WTC11 (cell line): ENCODE results near the gene PTPRN2. TPM values are rescaled to one million over a fixed set of nuclear protein-coding genes. Genes with fewer than 3 reads are reported as not detected.

Experiments used
- ATAC-seq: fragments of 200-7000 bp; cut with Tn5 transposase; 2 replicates; pipeline ENCODE4 v1.10.0; 2021; ENCODE audit warnings: mild to moderate bottlenecking, moderate library complexity
- CTCF ChIA-PET: fragments of 300-600 bp; sonication (Branson Sonifier 250); formaldehyde crosslinking; loops from one replicate; lab custom pipeline; 2021; ENCODE audit warnings: antibody characterized with exemption; lab: Charles Lee
- POLR2A ChIA-PET: fragments of 350-600 bp; sonication (Branson Sonifier 250); formaldehyde crosslinking; loops from one replicate; lab custom pipeline; 2021; ENCODE audit warnings: antibody characterized with exemption; lab: Charles Lee
- DNase-seq: peaks from one replicate; pipeline ENCODE4 v3.0.0; 2021; ENCODE audit warnings: low spot score
- H3K27ac Mint-ChIP-seq: 2 replicates; pipeline ENCODE4 v1.8.0; 2021; ENCODE audit warnings: mixed read lengths
- H3K27me3 Mint-ChIP-seq: 2 replicates; pipeline ENCODE4 v1.8.0; 2021; ENCODE audit warnings: low read depth, mild to moderate bottlenecking, moderate library complexity, mixed read lengths
- H3K36me3 Mint-ChIP-seq: 2 replicates; pipeline ENCODE4 v1.8.0; 2021; ENCODE audit warnings: mixed read lengths
- H3K4me1 Mint-ChIP-seq: 2 replicates; pipeline ENCODE4 v1.8.0; 2022; ENCODE audit warnings: mixed read lengths
- H3K4me3 Mint-ChIP-seq: 2 replicates; pipeline ENCODE4 v1.8.0; 2021; ENCODE audit warnings: mild to moderate bottlenecking, moderate library complexity, mixed read lengths
- H3K9me3 Mint-ChIP-seq: 2 replicates; pipeline ENCODE4 v1.8.0; 2021; ENCODE audit warnings: mixed read lengths
- ATF1 ChIP-seq: sonication (generic); formaldehyde crosslinking; IDR thresholded peaks from 2 replicates; pipeline ENCODE4 v1.8.1; 2023; ENCODE audit warnings: mild to moderate bottlenecking, moderate library complexity, missing genetic modification reagents
- ATF6 ChIP-seq: sonication (generic); formaldehyde crosslinking; IDR thresholded peaks from 2 replicates; pipeline ENCODE4 v1.8.1; 2023; ENCODE audit warnings: mild to moderate bottlenecking, missing genetic modification reagents
- E2F1 ChIP-seq: sonication (generic); formaldehyde crosslinking; IDR thresholded peaks from 2 replicates; pipeline ENCODE4 v1.8.0; 2022; ENCODE audit warnings: mild to moderate bottlenecking, missing genetic modification reagents
- E2F4 ChIP-seq: sonication (generic); formaldehyde crosslinking; IDR thresholded peaks from 2 replicates; pipeline ENCODE4 v1.8.1; 2022; ENCODE audit warnings: low read depth, mild to moderate bottlenecking, moderate library complexity, missing genetic modification reagents, borderline replicate concordance
- ELF4 ChIP-seq: sonication (generic); formaldehyde crosslinking; IDR thresholded peaks from 2 replicates; pipeline ENCODE4 v1.8.1; 2022; ENCODE audit warnings: low read depth, mild to moderate bottlenecking, moderate library complexity, missing genetic modification reagents
- ESRRA ChIP-seq: sonication (generic); formaldehyde crosslinking; IDR thresholded peaks from 2 replicates; pipeline ENCODE4 v1.8.1; 2022; ENCODE audit warnings: mild to moderate bottlenecking, missing genetic modification reagents, borderline replicate concordance
- FOXK1 ChIP-seq: sonication (generic); formaldehyde crosslinking; IDR thresholded peaks from 2 replicates; pipeline ENCODE4 v1.8.0; 2022; ENCODE audit warnings: mild to moderate bottlenecking, moderate library complexity, missing genetic modification reagents
- FOXP1 ChIP-seq: sonication (generic); formaldehyde crosslinking; IDR thresholded peaks from 2 replicates; pipeline ENCODE4 v1.8.0; 2022; ENCODE audit warnings: missing genetic modification reagents, mild to moderate bottlenecking, moderate library complexity, borderline replicate concordance
- GABPB1 ChIP-seq: sonication (generic); formaldehyde crosslinking; IDR thresholded peaks from 2 replicates; pipeline ENCODE4 v1.8.1; 2023; ENCODE audit warnings: mild to moderate bottlenecking, missing genetic modification reagents
- GTF2I ChIP-seq: fragments of 250-450 bp; sonication (Bioruptor Pico); conservative IDR thresholded peaks from 2 replicates; pipeline ENCODE4 v1.4.0; 2021; ENCODE audit warnings: mild to moderate bottlenecking
- HMGA2 ChIP-seq: fragments of 250-450 bp; sonication (Bioruptor Pico); IDR thresholded peaks from 2 replicates; pipeline ENCODE4 v1.4.0; 2021; ENCODE audit warnings: mild to moderate bottlenecking, moderate library complexity
- IRF2 ChIP-seq: sonication (generic); formaldehyde crosslinking; IDR thresholded peaks from 2 replicates; pipeline ENCODE4 v1.8.0; 2022; ENCODE audit warnings: low read depth, missing genetic modification reagents, borderline replicate concordance
- KAT7 ChIP-seq: sonication (generic); formaldehyde crosslinking; IDR thresholded peaks from 2 replicates; pipeline ENCODE4 v1.8.1; 2023; ENCODE audit warnings: missing genetic modification reagents, mild to moderate bottlenecking, borderline replicate concordance
- MAX ChIP-seq: sonication (generic); formaldehyde crosslinking; IDR thresholded peaks from 2 replicates; pipeline ENCODE4 v1.8.0; 2022; ENCODE audit warnings: mild to moderate bottlenecking, missing genetic modification reagents
- NFE2L1 ChIP-seq: sonication (generic); formaldehyde crosslinking; IDR thresholded peaks from 2 replicates; pipeline ENCODE4 v1.8.1; 2023; ENCODE audit warnings: missing genetic modification reagents
- NR2C2 ChIP-seq: sonication (generic); formaldehyde crosslinking; IDR thresholded peaks from 2 replicates; pipeline ENCODE4 v1.8.0; 2022; ENCODE audit warnings: mild to moderate bottlenecking, missing genetic modification reagents
- NR3C1 ChIP-seq: sonication (generic); formaldehyde crosslinking; conservative IDR thresholded peaks from 2 replicates; pipeline ENCODE4 v1.8.1; 2023; ENCODE audit warnings: low read depth, mild to moderate bottlenecking, missing genetic modification reagents
- OVOL2 ChIP-seq: fragments of 250-450 bp; sonication (Bioruptor Pico); IDR thresholded peaks from 2 replicates; pipeline ENCODE4 v1.9.0; 2021; ENCODE audit warnings: mild to moderate bottlenecking, borderline replicate concordance
- PRRX2 ChIP-seq: fragments of 250-450 bp; sonication (Bioruptor Pico); IDR thresholded peaks from 2 replicates; pipeline ENCODE4 v1.8.0; 2021; ENCODE audit warnings: mild to moderate bottlenecking
- RORB ChIP-seq: fragments of 250-450 bp; sonication (Bioruptor Pico); IDR thresholded peaks from 2 replicates; pipeline ENCODE4 v1.9.0; 2021; ENCODE audit warnings: mild to moderate bottlenecking
- SMAD3 ChIP-seq: sonication (generic); formaldehyde crosslinking; IDR thresholded peaks from 2 replicates; pipeline ENCODE4 v1.8.0; 2022; ENCODE audit warnings: missing genetic modification reagents, mild to moderate bottlenecking, borderline replicate concordance
- TEAD4 ChIP-seq: sonication (generic); formaldehyde crosslinking; IDR thresholded peaks from 2 replicates; pipeline ENCODE4 v1.8.0; 2022; ENCODE audit warnings: mild to moderate bottlenecking, missing genetic modification reagents
- TP53 ChIP-seq: sonication (generic); formaldehyde crosslinking; IDR thresholded peaks from 2 replicates; pipeline ENCODE4 v1.8.1; 2023; ENCODE audit warnings: mild to moderate bottlenecking, missing genetic modification reagents
- ZBTB21 ChIP-seq: sonication (generic); formaldehyde crosslinking; IDR thresholded peaks from 2 replicates; pipeline ENCODE4 v1.8.1; 2023; ENCODE audit warnings: mild to moderate bottlenecking, missing genetic modification reagents, borderline replicate concordance
- ZNF138 ChIP-seq: sonication (generic); formaldehyde crosslinking; conservative IDR thresholded peaks from 2 replicates; pipeline ENCODE4 v1.8.1; 2022; ENCODE audit warnings: mild to moderate bottlenecking, moderate library complexity, missing genetic modification reagents
- ZNF512 ChIP-seq: sonication (generic); formaldehyde crosslinking; IDR thresholded peaks from 2 replicates; pipeline ENCODE4 v1.8.1; 2022; ENCODE audit warnings: missing genetic modification reagents, borderline replicate concordance
- total RNA-seq: library from RNA; stranded (reverse); gene quantifications from 3 replicates; pipeline ENCODE4 v1.2.3, GENCODE V29; 2021

Gene PTPRN2
- total RNA-seq, 1 experiment from 2014 or later: 4.7 TPM

GRCh38 chr7:157609932-157610640 is 977.5 kb downstream of the PTPRN2 start:
- H3K9me3 Mint-ChIP-seq: peaks cover 15% of the 10 kb centered on the region
- peaks cover 17% of the 10 kb centered on the region for H3K36me3 Mint-ChIP-seq
- ChIA-PET CTCF (interaction anchor here (1.2 kb wide), 1 partner anchor 135 kb away, joined by 3 read pairs; no protein-coding TSS in a partner anchor), POLR2A (no interaction called here)
- no peak overlapping the region for H3K4me3 Mint-ChIP-seq
- no peaks in the 10 kb centered on the region for H3K4me1 Mint-ChIP-seq
- DNase-seq (peak; percentile 2), ATAC-seq (no peak)
- no peak for TF ChIP-seq ZNF512
- no peak for TF ChIP-seq NR2C2 (CRISPR knock-in tag)
- no peak for TF ChIP-seq OVOL2 (CRISPR knock-in tag)
- TF ChIP-seq NFE2L1 (CRISPR knock-in tag): no peak
- TF ChIP-seq IRF2 (CRISPR knock-in tag): no peak
- TF ChIP-seq ZNF138: no peak
- no peak for TF ChIP-seq NR3C1 (CRISPR knock-in tag)
- no peak for TF ChIP-seq GABPB1
- no peak for TF ChIP-seq ATF1
- no peak for TF ChIP-seq TEAD4 (CRISPR knock-in tag)
- TF ChIP-seq HMGA2: no peak
- TF ChIP-seq FOXP1 (CRISPR knock-in tag): no peak
- TF ChIP-seq RORB (CRISPR knock-in tag): no peak
- TF ChIP-seq MAX (CRISPR knock-in tag): no peak
- TF ChIP-seq ZBTB21 (CRISPR knock-in tag): no peak
- TF ChIP-seq ELF4: no peak
- no peak for TF ChIP-seq ESRRA
- H3K27ac Mint-ChIP-seq: no peak overlapping the region
- H3K27me3 Mint-ChIP-seq: peaks cover 83% of the 10 kb centered on the region

GRCh38 chr7:157609516-157609915 is 978.1 kb downstream of the PTPRN2 start:
- H3K36me3 Mint-ChIP-seq: peaks cover 13% of the 10 kb centered on the region
- H3K27ac Mint-ChIP-seq: no peak overlapping the region
- TF ChIP-seq ZNF138 (no peak), NFE2L1 (CRISPR knock-in tag) (no peak)
- DNase-seq: no peak
- no peaks in the 10 kb centered on the region for H3K4me1 Mint-ChIP-seq
- H3K9me3 Mint-ChIP-seq: peaks cover 12% of the 10 kb centered on the region
- CTCF ChIA-PET: no interaction called here
- ATAC-seq: no peak
- H3K4me3 Mint-ChIP-seq: no peak overlapping the region
- peaks cover 83% of the 10 kb centered on the region for H3K27me3 Mint-ChIP-seq
- POLR2A ChIA-PET: no interaction called here

- no peak for TF ChIP-seq SMAD3 (CRISPR knock-in tag)
- TF ChIP-seq E2F4 (CRISPR knock-in tag): no peak
- no peak for TF ChIP-seq KAT7 (CRISPR knock-in tag)
- TF ChIP-seq PRRX2 (CRISPR knock-in tag): no peak
- no peak for TF ChIP-seq FOXK1
- no peak for TF ChIP-seq E2F1 (CRISPR knock-in tag)
- no peak for TF ChIP-seq TP53 (CRISPR knock-in tag)
- no peak for TF ChIP-seq ZNF138
- TF ChIP-seq ATF6 (CRISPR knock-in tag): no peak
- no peak for TF ChIP-seq GTF2I (CRISPR knock-in tag)
- TF ChIP-seq, all 79 proteins: peak for 0
- H3K4me1 Mint-ChIP-seq: no peaks in the 10 kb centered on the region
Measured at GRCh38 chr7:157607218-157607617, 980.4 kb downstream of the PTPRN2 start.

More at GRCh38 chr7:157607218-157607617, 980.4 kb downstream of the PTPRN2 start:
- H3K36me3 Mint-ChIP-seq: peaks cover 14% of the 10 kb centered on the region
- POLR2A ChIA-PET: no interaction called here
- no peak for DNase-seq
- H3K27ac Mint-ChIP-seq: no peak overlapping the region
- CTCF ChIA-PET: no interaction called here
- ATAC-seq: no peak
- peaks cover 90% of the 10 kb centered on the region for H3K27me3 Mint-ChIP-seq
- no peak overlapping the region for H3K4me3 Mint-ChIP-seq
- H3K9me3 Mint-ChIP-seq: peaks cover 8% of the 10 kb centered on the region
